Breast epithelium (tissue), 4 donors: ENCODE data around the gene HSPBP1. TPM values are rescaled to one million over a fixed set of nuclear protein-coding genes. Genes with fewer than 3 reads are reported as not detected.

Experiments
- DNase-seq, 2 donors: peaks; one replicate each; pipeline ENCODE4 v3.0.0-alpha.2; 2019; ENCODE audit warnings: low spot score in 2 of 2
- H3K27ac ChIP-seq, 2 donors: fragments of 200-600 bp; sonication (generic) in 1 of 2; one replicate each; pipeline ENCODE4 v1.5.1; 2016 to 2019; ENCODE audit warnings: mild to moderate bottlenecking in 1 of 2
- H3K27me3 ChIP-seq, 2 donors: fragments of 200-600 bp; sonication (generic) in 1 of 2; one replicate each; pipeline versions ENCODE4 v1.5.1 to v1.6.0; 2017 to 2019; ENCODE audit warnings: control low read depth in 1 of 2, mild to moderate bottlenecking in 1 of 2
- H3K36me3 ChIP-seq: fragments of 200-600 bp; one replicate; pipeline ENCODE4 v1.5.1; 2019
- H3K4me1 ChIP-seq, 2 donors: fragments of 200-600 bp; sonication (generic); one replicate each; pipeline ENCODE4 v1.5.1; 2016 to 2019; ENCODE audit warnings: control low read depth in 1 of 2
- H3K4me3 ChIP-seq, 3 donors: fragments of 200-600 bp; sonication (generic); 1 replicate in 2 of 3; 2 replicates in 1 of 3; pipeline ENCODE4 v1.5.1; 2016 to 2019; ENCODE audit warnings: mild to moderate bottlenecking in 3 of 3, moderate library complexity in 2 of 3
- H3K9me3 ChIP-seq, 2 donors: fragments of 200-600 bp; sonication (generic) in 1 of 2; one replicate each; pipeline ENCODE4 v1.5.1; 2016 to 2019; ENCODE audit warnings: control low read depth in 1 of 2
- POLR2A ChIP-seq: fragments of 450-650 bp; IDR thresholded peaks from one replicate; pipeline ENCODE4 v1.6.1; 2016; ENCODE audit warnings: antibody characterized with exemption, mild to moderate bottlenecking, moderate library complexity
- POLR2AphosphoS5 ChIP-seq, 3 donors: sonication (generic); formaldehyde crosslinking; IDR thresholded peaks; one replicate each; pipeline ENCODE4 v1.6.1; 2017; ENCODE audit warnings: antibody characterized with exemption in 3 of 3
- intact Hi-C: fragments of 100-400 bp; cut with DNase I; formaldehyde crosslinking; loops from one replicate; pipeline ENCODE4 v1.15.1; 2023; ENCODE audit warnings: low total_unique reads
- total RNA-seq, 3 donors: library from RNA; depleted of rRNA; stranded (reverse); fragments of >200 nt; gene quantifications; one replicate each; pipeline ENCODE4 v1.1.0, GENCODE V29; 2016
- TF ChIP-seq, protein P1 (sequence below), 3 donors: fragments of 450-650 bp; IDR thresholded peaks; one replicate each; pipeline ENCODE4 v1.5.1; 2016 to 2017; ENCODE audit warnings: antibody characterized with exemption in 3 of 3, mild to moderate bottlenecking in 3 of 3, moderate library complexity in 3 of 3

Gene HSPBP1
- total RNA-seq, 3 donors from 2014 or later = 13.3 to 36.1 (median 32.6) TPM

- H3K27me3 ChIP-seq = no peaks in the 10 kb centered on the region
- no peaks in the 10 kb centered on the region for H3K4me1 ChIP-seq
- no peak for TF ChIP-seq POLR2A
- no peak for TF ChIP-seq POLR2AphosphoS5 (IDR thresholded peaks at IDR 0.05)
- TF ChIP-seq, protein P1, sequence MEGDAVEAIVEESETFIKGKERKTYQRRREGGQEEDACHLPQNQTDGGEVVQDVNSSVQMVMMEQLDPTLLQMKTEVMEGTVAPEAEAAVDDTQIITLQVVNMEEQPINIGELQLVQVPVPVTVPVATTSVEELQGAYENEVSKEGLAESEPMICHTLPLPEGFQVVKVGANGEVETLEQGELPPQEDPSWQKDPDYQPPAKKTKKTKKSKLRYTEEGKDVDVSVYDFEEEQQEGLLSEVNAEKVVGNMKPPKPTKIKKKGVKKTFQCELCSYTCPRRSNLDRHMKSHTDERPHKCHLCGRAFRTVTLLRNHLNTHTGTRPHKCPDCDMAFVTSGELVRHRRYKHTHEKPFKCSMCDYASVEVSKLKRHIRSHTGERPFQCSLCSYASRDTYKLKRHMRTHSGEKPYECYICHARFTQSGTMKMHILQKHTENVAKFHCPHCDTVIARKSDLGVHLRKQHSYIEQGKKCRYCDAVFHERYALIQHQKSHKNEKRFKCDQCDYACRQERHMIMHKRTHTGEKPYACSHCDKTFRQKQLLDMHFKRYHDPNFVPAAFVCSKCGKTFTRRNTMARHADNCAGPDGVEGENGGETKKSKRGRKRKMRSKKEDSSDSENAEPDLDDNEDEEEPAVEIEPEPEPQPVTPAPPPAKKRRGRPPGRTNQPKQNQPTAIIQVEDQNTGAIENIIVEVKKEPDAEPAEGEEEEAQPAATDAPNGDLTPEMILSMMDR (IDR thresholded peaks at IDR 0.05) = no peak
- H3K9me3 ChIP-seq = no peaks in the 10 kb centered on the region
- no peak for DNase-seq
- intact Hi-C loops = no loop called here
- no peak overlapping the region for H3K4me3 ChIP-seq
- no peak overlapping the region for H3K27ac ChIP-seq
- peaks cover 24% of the 10 kb centered on the region for H3K36me3 ChIP-seq
Observed at GRCh38 chr19:55232986-55233385, 46.9 kb downstream of the HSPBP1 start.

DNA sequence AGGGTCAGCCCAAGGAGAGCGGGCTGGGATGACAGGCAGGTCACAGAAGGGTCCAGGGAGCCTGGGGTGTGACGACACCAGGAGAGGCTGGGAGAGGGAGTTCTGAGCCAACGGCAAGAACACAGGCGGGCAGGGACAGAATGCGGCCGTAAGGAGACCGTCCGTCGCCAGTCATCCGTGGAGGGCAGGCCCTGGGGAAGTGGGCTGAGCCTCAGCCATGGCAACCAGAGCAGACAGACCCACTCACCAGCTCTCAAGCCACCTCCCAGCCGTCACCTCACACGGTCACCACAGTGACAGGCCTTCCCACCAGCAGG is 47.7 kb downstream of the HSPBP1 start:
- Histone ChIP-seq H3K9me3 (no peaks in the 10 kb centered on the region), H3K4me3 (no peak overlapping the region), H3K27ac (no peak overlapping the region), H3K36me3 (peaks cover 24% of the 10 kb centered on the region), H3K4me1 (no peaks in the 10 kb centered on the region), H3K27me3 (no peaks in the 10 kb centered on the region)
- intact Hi-C loops = no loop called here
- DNase-seq = no peak
- TF ChIP-seq POLR2AphosphoS5 (IDR thresholded peaks at IDR 0.05) = no peak
- TF ChIP-seq POLR2A = no peak
- TF ChIP-seq, protein P1 (IDR thresholded peaks at IDR 0.05) = no peak

GRCh38 chr19:55231391-55232285 is 48.3 kb downstream of the HSPBP1 start:
- Histone ChIP-seq H3K36me3 (peaks cover 22% of the 10 kb centered on the region), H3K4me3 (no peak overlapping the region), H3K4me1 (no peaks in the 10 kb centered on the region), H3K27ac (no peak overlapping the region), H3K27me3 (no peaks in the 10 kb centered on the region), H3K9me3 (no peaks in the 10 kb centered on the region)
- TF ChIP-seq, protein P1 (IDR thresholded peaks at IDR 0.05) = no peak
- TF ChIP-seq POLR2AphosphoS5 (IDR thresholded peaks at IDR 0.05) (no peak), POLR2A (no peak)
- intact Hi-C loops = no loop called here
- DNase-seq = no peak

DNA sequence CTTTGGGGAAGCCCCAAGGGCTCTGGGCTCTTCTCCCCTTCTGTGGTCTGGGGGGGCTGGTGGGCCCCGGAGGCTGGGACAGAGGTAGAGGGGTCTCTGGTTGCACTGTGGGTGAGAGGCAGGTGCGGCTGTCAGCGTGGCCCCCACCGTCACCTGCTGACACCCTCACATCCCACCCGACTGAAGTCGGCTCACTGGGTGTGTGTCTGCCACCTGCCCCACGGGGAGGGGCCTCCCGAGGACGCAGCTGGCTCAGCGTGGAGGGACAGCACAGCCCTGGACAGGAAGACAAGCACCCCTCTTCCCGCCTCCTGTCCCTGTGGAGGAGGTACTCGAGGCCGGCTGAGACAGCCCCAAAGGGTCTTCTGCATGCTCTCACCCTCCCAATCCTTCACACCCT is 49.1 kb downstream of the HSPBP1 start:
- Histone ChIP-seq H3K36me3 (peaks cover 18% of the 10 kb centered on the region), H3K4me1 (no peaks in the 10 kb centered on the region), H3K27ac (no peak overlapping the region), H3K9me3 (no peaks in the 10 kb centered on the region), H3K4me3 (no peak overlapping the region), H3K27me3 (no peaks in the 10 kb centered on the region)
- TF ChIP-seq POLR2AphosphoS5 (IDR thresholded peaks at IDR 0.05) (no peak), POLR2A (no peak)
- TF ChIP-seq, protein P1 (IDR thresholded peaks at IDR 0.05) = no peak
- intact Hi-C loops = no loop called here
- no peak for DNase-seq

- DNase-seq = no peak
- TF ChIP-seq POLR2A (no peak), POLR2AphosphoS5 (IDR thresholded peaks at IDR 0.05) (no peak)
- TF ChIP-seq, protein P1 (IDR thresholded peaks at IDR 0.05) = no peak
- no peaks in the 10 kb centered on the region for H3K27me3 ChIP-seq
- intact Hi-C loops = no loop called here
- no peaks in the 10 kb centered on the region for H3K4me1 ChIP-seq
- H3K9me3 ChIP-seq = no peaks in the 10 kb centered on the region
- H3K27ac ChIP-seq = no peak overlapping the region
- peaks cover 18% of the 10 kb centered on the region for H3K36me3 ChIP-seq
- no peak overlapping the region for H3K4me3 ChIP-seq
Observed at GRCh38 chr19:55230329-55230728, 49.6 kb downstream of the HSPBP1 start.
